Thoracic aorta (tissue), 2 donors: ENCODE results near the gene PGF. TPM values are rescaled to one million over a fixed set of nuclear protein-coding genes. Genes with fewer than 3 reads are reported as not detected.
"Not testable (repeated sequence)": the region's sequence is repeated elsewhere in the genome, so short reads cannot be mapped to it uniquely, and the experiment has no call there.

Experiments used
- ATAC-seq: fragments of 150-250 bp; one replicate; pipeline ENCODE4 v1.8.0; 2017; ENCODE audit warnings: low read depth; ENCODE audit not compliant: insufficient number of reproducible peaks, low FRiP score
- DNase-seq: peaks from one replicate; pipeline ENCODE4 v3.0.0-alpha.2; 2020; ENCODE audit warnings: low spot score
- H3K27ac ChIP-seq, 2 donors: fragments of 200-600 bp; sonication (generic); 1 replicate in 1 of 2; 2 replicates in 1 of 2; pipeline ENCODE4 v1.5.1; 2016; ENCODE audit warnings: mild to moderate bottlenecking in 2 of 2, moderate library complexity in 2 of 2
- H3K27me3 ChIP-seq: fragments of 200-600 bp; sonication (generic); replicated peaks from 2 replicates; pipeline ENCODE4 v1.6.0; 2016; ENCODE audit warnings: mild to moderate bottlenecking; ENCODE audit not compliant: insufficient read depth
- H3K36me3 ChIP-seq: fragments of 200-600 bp; sonication (generic); one replicate; pipeline ENCODE4 v1.5.1; 2016
- H3K4me1 ChIP-seq, 2 donors: fragments of 200-600 bp; sonication (generic); 1 replicate in 1 of 2; 2 replicates in 1 of 2; pipeline versions ENCODE4 v1.5.1 to v1.6.0; 2016; ENCODE audit warnings: low read depth in 2 of 2, mild to moderate bottlenecking in 1 of 2; ENCODE audit not compliant: control insufficient read depth in 1 of 2
- H3K4me3 ChIP-seq: fragments of 200-600 bp; sonication (generic); 2 replicates; pipeline ENCODE4 v1.5.1; 2016; ENCODE audit warnings: mild to moderate bottlenecking
- H3K9me3 ChIP-seq: fragments of 200-600 bp; sonication (generic); 2 replicates; pipeline ENCODE4 v1.5.1; 2016
- CTCF ChIP-seq: fragments of 200-600 bp; sonication (generic); IDR thresholded peaks from one replicate; pipeline ENCODE4 v1.5.1; 2019; ENCODE audit warnings: antibody characterized with exemption
- total RNA-seq, 2 donors: library from RNA; depleted of rRNA; stranded (reverse); fragments of >200 nt; gene quantifications; one replicate each; pipeline versions ENCODE4 v1.1.0 to v1.2.3, GENCODE V29; 2016

The PGF gene
- total RNA-seq, 2 donors from 2014 or later = 34.4 to 75.3 TPM

- DNase-seq (no peak), ATAC-seq (no peak)
- peaks cover 8% of the 10 kb centered on the region for H3K36me3 ChIP-seq
- no peaks in the 10 kb centered on the region for H3K9me3 ChIP-seq
- H3K4me1 ChIP-seq = peaks cover 8 to 25% of the 10 kb centered on the region in 2 donors
- no peak overlapping the region for H3K4me3 ChIP-seq
- TF ChIP-seq CTCF = no peak
- no peak overlapping the region for H3K27ac ChIP-seq
- no peaks in the 10 kb centered on the region for H3K27me3 ChIP-seq
Observed at GRCh38 chr14:75001261-75001660, 45.9 kb upstream of the PGF start.

- H3K4me3 ChIP-seq, DNase-seq, H3K9me3 ChIP-seq, H3K27me3 ChIP-seq, ATAC-seq, H3K27ac ChIP-seq, H3K36me3 ChIP-seq: not testable (repeated sequence)
- peaks cover 11 to 13% of the 10 kb centered on the region in 2 donors for H3K4me1 ChIP-seq
Observed at GRCh38 chr14:74995781-74996180, 40.4 kb upstream of the PGF start.

GRCh38 chr14:74994182-74994581 lies 38.8 kb upstream of the PGF start:
- H3K9me3 ChIP-seq, H3K27ac ChIP-seq, H3K4me3 ChIP-seq, ATAC-seq, H3K27me3 ChIP-seq, H3K36me3 ChIP-seq, DNase-seq: not testable (repeated sequence)
- H3K4me1 ChIP-seq = peaks cover 11 to 13% of the 10 kb centered on the region in 2 donors

GRCh38 chr14:74988993-74989392 lies 33.6 kb upstream of the PGF start:
- H3K27ac ChIP-seq = no peak overlapping the region
- no peak for DNase-seq

GRCh38 chr14:74988131-74988530 lies 32.7 kb upstream of the PGF start:
- DNase-seq = no peak
- no peak for ATAC-seq

More at GRCh38 chr14:74988993-74989392, 33.6 kb upstream of the PGF start:
- H3K27me3 ChIP-seq = no peaks in the 10 kb centered on the region
- H3K9me3 ChIP-seq = no peaks in the 10 kb centered on the region
- no peak for TF ChIP-seq CTCF
- H3K4me1 ChIP-seq = peaks cover 11 to 27% of the 10 kb centered on the region in 2 donors
- H3K36me3 ChIP-seq = no peaks in the 10 kb centered on the region
- H3K4me3 ChIP-seq = no peak overlapping the region
- ATAC-seq = no peak

GRCh38 chr14:74985806-74986205 lies 30.4 kb upstream of the PGF start:
- no peak for DNase-seq
- no peak for ATAC-seq

More at GRCh38 chr14:74988131-74988530, 32.7 kb upstream of the PGF start:
- Histone ChIP-seq H3K36me3 (no peaks in the 10 kb centered on the region), H3K4me1 (peaks cover 11 to 34% of the 10 kb centered on the region in 2 donors), H3K27ac (no peak overlapping the region), H3K4me3 (no peak overlapping the region), H3K9me3 (no peaks in the 10 kb centered on the region), H3K27me3 (no peaks in the 10 kb centered on the region)
- TF ChIP-seq CTCF = no peak

More at GRCh38 chr14:74985806-74986205, 30.4 kb upstream of the PGF start:
- Histone ChIP-seq H3K4me3 (no peak overlapping the region), H3K4me1 (peaks cover 15 to 45% of the 10 kb centered on the region in 2 donors), H3K9me3 (no peaks in the 10 kb centered on the region), H3K36me3 (no peaks in the 10 kb centered on the region), H3K27ac (no peak overlapping the region), H3K27me3 (no peaks in the 10 kb centered on the region)
- TF ChIP-seq CTCF = no peak
